PFSK-1 (cell line): ENCODE measurements around the gene MTG2.

ENCODE experiments used
- POLR2AphosphoS5 ChIP-seq: IDR thresholded peaks from 2 replicates; pipeline ENCODE4 v1.6.1; 2012; ENCODE audit warnings: low read depth, mild to moderate bottlenecking, control low read depth, low read length, moderate library complexity
- TAF1 ChIP-seq: IDR thresholded peaks from 2 replicates; pipeline ENCODE4 v1.6.1; 2012; ENCODE audit warnings: low read length, control low read depth, borderline replicate concordance; ENCODE audit not compliant: insufficient read depth
- TF ChIP-seq, protein P1 (sequence below), 2 experiments: IDR thresholded peaks; 2 replicates each; pipeline versions ENCODE4 v1.6.1 to v1.8.0; 2011 to 2012; ENCODE audit warnings: low read depth in 2 of 2, low read length in 2 of 2, control low read depth in 1 of 2, inconsistent platforms in 1 of 2, mild to moderate bottlenecking in 1 of 2, moderate library complexity in 1 of 2; ENCODE audit not compliant: insufficient read depth in 1 of 2

DNA sequence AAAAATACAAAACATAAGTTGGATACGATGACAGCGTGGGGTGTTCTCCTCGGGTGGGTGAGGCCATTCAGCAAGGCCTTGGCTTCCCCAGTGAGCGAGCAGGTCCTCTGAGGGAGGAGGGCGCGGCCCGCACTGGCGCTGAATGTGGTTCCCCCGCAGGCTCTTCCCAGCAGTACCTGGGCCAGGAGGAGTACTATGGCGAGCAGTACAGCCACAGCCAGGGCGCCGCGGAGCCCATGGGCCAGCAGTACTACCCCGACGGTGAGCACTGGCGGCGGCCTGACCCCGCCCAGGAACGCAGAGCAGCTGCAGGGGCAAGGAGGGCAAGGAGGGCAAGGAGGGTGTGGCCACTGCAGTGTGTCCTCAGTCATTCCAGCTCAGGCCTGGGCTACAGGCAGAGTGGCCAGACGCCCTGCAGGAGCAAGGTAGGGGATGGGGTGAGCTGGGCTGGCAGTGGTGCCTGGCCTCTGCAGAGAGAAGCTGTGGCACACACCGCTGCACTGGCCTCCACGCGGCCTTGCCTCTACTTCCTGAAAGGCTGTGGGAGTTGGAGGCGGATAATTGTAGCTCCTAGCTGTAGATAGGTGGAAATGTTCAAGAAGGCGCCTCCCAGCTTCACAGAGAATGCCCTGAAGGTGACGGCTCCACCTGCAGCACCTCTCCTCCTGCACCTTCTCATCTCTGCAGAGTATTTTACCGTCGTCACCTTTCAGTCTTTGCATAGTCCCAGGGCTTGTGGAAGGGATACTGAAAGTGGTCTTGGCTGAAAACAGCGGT, 18.7 kb upstream of the MTG2 start:
- no peak for TF ChIP-seq TAF1
- no peak for TF ChIP-seq POLR2AphosphoS5
- TF ChIP-seq, protein P1, sequence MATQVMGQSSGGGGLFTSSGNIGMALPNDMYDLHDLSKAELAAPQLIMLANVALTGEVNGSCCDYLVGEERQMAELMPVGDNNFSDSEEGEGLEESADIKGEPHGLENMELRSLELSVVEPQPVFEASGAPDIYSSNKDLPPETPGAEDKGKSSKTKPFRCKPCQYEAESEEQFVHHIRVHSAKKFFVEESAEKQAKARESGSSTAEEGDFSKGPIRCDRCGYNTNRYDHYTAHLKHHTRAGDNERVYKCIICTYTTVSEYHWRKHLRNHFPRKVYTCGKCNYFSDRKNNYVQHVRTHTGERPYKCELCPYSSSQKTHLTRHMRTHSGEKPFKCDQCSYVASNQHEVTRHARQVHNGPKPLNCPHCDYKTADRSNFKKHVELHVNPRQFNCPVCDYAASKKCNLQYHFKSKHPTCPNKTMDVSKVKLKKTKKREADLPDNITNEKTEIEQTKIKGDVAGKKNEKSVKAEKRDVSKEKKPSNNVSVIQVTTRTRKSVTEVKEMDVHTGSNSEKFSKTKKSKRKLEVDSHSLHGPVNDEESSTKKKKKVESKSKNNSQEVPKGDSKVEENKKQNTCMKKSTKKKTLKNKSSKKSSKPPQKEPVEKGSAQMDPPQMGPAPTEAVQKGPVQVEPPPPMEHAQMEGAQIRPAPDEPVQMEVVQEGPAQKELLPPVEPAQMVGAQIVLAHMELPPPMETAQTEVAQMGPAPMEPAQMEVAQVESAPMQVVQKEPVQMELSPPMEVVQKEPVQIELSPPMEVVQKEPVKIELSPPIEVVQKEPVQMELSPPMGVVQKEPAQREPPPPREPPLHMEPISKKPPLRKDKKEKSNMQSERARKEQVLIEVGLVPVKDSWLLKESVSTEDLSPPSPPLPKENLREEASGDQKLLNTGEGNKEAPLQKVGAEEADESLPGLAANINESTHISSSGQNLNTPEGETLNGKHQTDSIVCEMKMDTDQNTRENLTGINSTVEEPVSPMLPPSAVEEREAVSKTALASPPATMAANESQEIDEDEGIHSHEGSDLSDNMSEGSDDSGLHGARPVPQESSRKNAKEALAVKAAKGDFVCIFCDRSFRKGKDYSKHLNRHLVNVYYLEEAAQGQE (IDR thresholded peaks at IDR 0.05; ENCODE audit: insufficient read depth in 1 of 2, low read depth in 2 of 2, low read length in 2 of 2): no peak
